ENCODE data around the gene KIF26A.
"Not testable (repeated sequence)": the region's sequence is repeated elsewhere in the genome, so short reads cannot be mapped to it uniquely, and the experiment has no call there.

KIF26A gene

GRCh38 chr14:104225278-104226190 is 87.1 kb downstream of the KIF26A start:
- DNase-seq: not testable (repeated sequence)

DNA sequence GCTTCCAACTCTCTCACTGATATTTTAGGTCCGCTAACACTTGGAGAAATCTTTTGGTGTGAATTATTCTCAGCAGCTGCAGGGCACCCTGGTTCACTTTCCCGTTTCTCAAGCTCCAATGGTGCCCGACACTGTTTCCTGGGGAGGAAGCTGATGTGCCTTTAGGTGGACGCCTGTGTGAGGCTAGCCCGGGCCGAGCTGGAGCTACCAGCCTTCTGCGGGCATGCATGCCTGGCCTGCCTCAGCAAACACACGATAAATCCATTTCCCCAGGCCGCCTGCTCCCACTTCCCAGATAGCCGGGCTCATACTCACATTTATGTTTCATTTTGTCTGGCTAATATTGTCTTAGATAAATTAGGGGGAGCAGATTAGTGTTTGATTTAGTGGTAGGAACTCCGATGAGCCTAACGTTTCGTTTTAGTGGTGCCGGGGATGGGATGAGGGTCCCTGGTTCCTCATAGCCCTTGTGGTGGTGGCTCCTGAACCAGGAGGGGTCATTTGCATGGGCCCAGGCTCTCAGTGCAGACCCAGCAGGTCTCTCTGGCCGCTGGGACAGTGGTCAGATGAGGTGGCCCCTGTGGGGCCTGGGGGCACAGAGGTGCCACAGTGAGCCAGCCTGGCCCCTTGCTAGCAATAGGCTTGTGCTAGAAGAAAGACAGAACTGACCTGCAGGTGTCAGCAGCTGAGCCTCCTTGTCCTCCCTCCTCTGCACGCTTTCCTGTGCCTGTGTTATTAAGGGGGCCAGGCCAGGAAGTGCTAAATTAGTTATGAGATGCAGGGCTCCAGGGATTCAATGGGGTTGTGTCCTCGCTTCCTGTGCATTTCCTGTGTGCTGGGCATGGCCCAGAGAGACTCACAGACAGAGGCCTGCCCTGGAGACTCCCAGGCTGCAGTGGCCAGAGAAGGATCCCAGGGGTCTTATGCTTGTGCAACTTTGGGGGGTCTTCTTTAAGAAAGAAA is 88.3 kb downstream of the KIF26A start:
- DNase-seq: no peak

DNA sequence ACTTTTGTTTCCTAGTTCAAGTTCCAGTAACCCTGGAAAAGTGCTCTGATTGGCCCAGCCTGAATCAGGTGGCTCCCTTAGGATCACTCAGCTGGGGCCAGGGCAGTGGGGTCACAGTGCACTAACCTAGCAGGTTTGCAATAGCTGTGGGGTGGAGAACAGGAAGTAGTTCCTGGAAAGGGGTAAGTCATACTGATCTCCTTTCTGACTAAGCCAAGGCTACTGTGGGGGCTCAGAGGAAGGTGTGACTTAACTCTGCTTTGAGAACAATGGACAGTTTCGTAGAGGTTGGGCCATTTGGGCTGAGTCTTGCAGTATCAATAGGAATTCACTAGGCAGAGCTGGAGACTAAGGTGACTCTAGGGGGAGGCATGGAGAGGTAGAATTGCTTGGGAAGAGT is 89.4 kb downstream of the KIF26A start:
- DNase-seq: no peak

DNA sequence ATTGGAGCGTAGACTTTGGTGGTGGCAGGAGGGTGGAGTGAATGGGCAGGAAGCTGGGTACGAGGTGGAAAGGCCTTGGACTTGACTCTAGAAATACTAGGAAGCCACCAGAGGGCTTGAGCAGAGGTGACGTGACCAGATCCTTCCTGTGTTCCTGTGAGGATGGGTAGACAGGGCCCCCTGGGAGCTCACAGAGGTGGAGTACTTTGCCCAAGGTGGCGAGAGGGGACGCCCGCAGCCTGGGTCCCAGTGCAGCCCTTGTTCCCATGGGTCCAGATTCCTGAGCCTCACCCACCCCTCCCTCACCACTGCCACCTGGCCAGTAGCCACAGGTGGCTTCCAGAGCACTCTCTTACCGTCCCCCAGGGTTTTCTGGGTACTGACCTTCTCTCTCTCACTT is 89.8 kb downstream of the KIF26A start:
- DNase-seq: no peak

- no peak for DNase-seq
Measured at GRCh38 chr14:104228716-104229533, 90.5 kb downstream of the KIF26A start.

GRCh38 chr14:104229534-104230055 is 91.2 kb downstream of the KIF26A start:
- no peak for DNase-seq

DNA sequence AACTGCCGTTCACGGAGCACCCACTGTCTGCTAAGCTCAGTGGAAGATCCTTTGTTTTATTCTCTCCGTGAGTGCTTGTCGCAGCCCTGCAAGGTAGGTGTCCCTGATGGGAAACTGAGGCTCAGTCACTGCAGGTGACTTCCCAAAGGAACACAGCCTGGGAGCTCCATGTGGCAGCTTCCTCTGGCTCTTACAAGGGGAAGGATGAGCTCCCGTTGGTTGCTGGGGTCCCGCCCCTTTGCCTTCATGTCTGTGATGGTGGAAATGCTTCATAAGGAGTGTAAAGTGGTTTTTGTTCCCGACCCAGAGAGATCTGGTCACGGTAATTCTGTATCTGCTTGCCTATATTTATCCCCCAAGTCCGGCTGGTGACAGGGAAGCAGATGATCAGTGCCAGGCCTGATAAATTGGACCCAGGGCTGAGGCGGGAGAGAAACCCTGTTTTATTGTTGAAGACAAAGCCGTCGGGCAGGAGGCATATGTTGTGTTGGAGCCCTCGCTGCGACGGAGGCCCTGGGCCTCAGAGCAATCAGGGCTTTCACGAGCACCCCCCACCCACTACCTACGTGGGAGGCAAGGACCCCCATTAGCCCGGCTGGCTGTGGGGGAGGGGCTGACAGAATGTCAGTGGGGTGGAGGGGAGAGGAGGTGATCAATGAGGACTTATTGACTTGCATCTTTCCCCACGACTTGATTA is 91.9 kb downstream of the KIF26A start:
- DNase-seq: no peak
